Embryonic facial prominence (tissue), 1 donor: ENCODE measurements around the gene TNIP3.
"Not testable (repeated sequence)": the region's sequence is repeated elsewhere in the genome, so short reads cannot be mapped to it uniquely, and the experiment has no call there.

Experiments used
- DNase-seq: peaks from one replicate; pipeline ENCODE4 v3.0.0-alpha.2; 2016; ENCODE audit errors: extremely low spot score

The TNIP3 gene

GRCh38 chr4:121164291-121164690 is at the start of gene TNIP3:
TSS of gene TNIP3 (minus strand) at chr4:121164321. CDS start at chr4:121164125, 196 bp downstream.
- DNase-seq = no peak

- no peak for DNase-seq
These were observed 48.7 kb upstream of the TNIP3 start for GRCh38 chr4:121212806-121213205.

- DNase-seq = no peak
These were observed 45.0 kb upstream of the TNIP3 start for GRCh38 chr4:121209171-121209570.

GRCh38 chr4:121208244-121209007 is 44.3 kb upstream of the TNIP3 start:
- no peak for DNase-seq

GRCh38 chr4:121205777-121206176 is 41.7 kb upstream of the TNIP3 start:
- not testable (repeated sequence) for DNase-seq

GRCh38 chr4:121200795-121201472 is 36.8 kb upstream of the TNIP3 start:
- DNase-seq = no peak

- no peak for DNase-seq
These were observed 35.8 kb upstream of the TNIP3 start for GRCh38 chr4:121199742-121200561.

GRCh38 chr4:121198251-121198650 is 34.1 kb upstream of the TNIP3 start:
- peak; percentile 49 for DNase-seq

- no peak for DNase-seq
These were observed 31.5 kb upstream of the TNIP3 start for GRCh38 chr4:121195649-121196048.

GRCh38 chr4:121192480-121192879 is 28.4 kb upstream of the TNIP3 start:
- DNase-seq = peak; percentile 43

- no peak for DNase-seq
These were observed 27.9 kb upstream of the TNIP3 start for GRCh38 chr4:121192013-121192412.

GRCh38 chr4:121191361-121191760 is 27.2 kb upstream of the TNIP3 start:
- DNase-seq = no peak

GRCh38 chr4:121190389-121190788 is 26.3 kb upstream of the TNIP3 start:
- no peak for DNase-seq

- DNase-seq = no peak
These were observed 25.4 kb upstream of the TNIP3 start for GRCh38 chr4:121189326-121190215.

GRCh38 chr4:121187206-121187605 is 23.1 kb upstream of the TNIP3 start:
- no peak for DNase-seq

GRCh38 chr4:121185960-121186359 is 21.8 kb upstream of the TNIP3 start:
- DNase-seq = no peak

- DNase-seq = no peak
These were observed 19.9 kb upstream of the TNIP3 start for GRCh38 chr4:121183989-121184388.

- no peak for DNase-seq
These were observed 19.2 kb upstream of the TNIP3 start for GRCh38 chr4:121183361-121183760.

- DNase-seq = no peak
These were observed 18.2 kb upstream of the TNIP3 start for GRCh38 chr4:121182296-121182695.

GRCh38 chr4:121181493-121181892 is 17.4 kb upstream of the TNIP3 start:
- DNase-seq = no peak

GRCh38 chr4:121180558-121180957 is 16.4 kb upstream of the TNIP3 start:
- DNase-seq = no peak
